Activated naive CD4-positive, alpha-beta T cell treated with anti-CD3 and anti-CD28 coated beads, Interleukin-2, amount 10 ng/mL, durations not matched to agents 7 days and 5 days (primary cell): ENCODE results near the gene ATP1A2.

Experiments
- CTCF ChIA-PET: fragments of 350-600 bp; sonication (Branson Sonifier 250); formaldehyde crosslinking; loops from one replicate; lab custom pipeline; 2021; ENCODE audit warnings: antibody characterized with exemption; lab: Charles Lee
- DNase-seq: peaks from one replicate; pipeline ENCODE4 v3.0.0-alpha.2; 2020
- H3K27ac Mint-ChIP-seq: one replicate; pipeline ENCODE4 v1.8.0; 2021; ENCODE audit warnings: mild to moderate bottlenecking, moderate library complexity, mixed read lengths
- H3K27me3 Mint-ChIP-seq: one replicate; pipeline ENCODE4 v1.8.0; 2021; ENCODE audit warnings: mild to moderate bottlenecking, mixed read lengths
- H3K36me3 Mint-ChIP-seq: one replicate; pipeline ENCODE4 v1.8.0; 2021; ENCODE audit warnings: mixed read lengths
- H3K4me1 Mint-ChIP-seq: one replicate; pipeline ENCODE4 v1.8.0; 2021; ENCODE audit warnings: mixed read lengths
- H3K4me3 Mint-ChIP-seq: one replicate; pipeline ENCODE4 v1.8.0; 2021; ENCODE audit warnings: mild to moderate bottlenecking, moderate library complexity, mixed read lengths
- H3K9me3 Mint-ChIP-seq: one replicate; pipeline ENCODE4 v1.8.0; 2021; ENCODE audit warnings: mixed read lengths

ATP1A2 gene

GRCh38 chr1:160179336-160179735, 63.8 kb downstream of the ATP1A2 start:
- Mint-ChIP-seq H3K27me3 (peaks cover 18% of the 10 kb centered on the region), H3K9me3 (no peaks in the 10 kb centered on the region), H3K36me3 (no peaks in the 10 kb centered on the region), H3K4me3 (no peak overlapping the region), H3K4me1 (no peaks in the 10 kb centered on the region), H3K27ac (no peak overlapping the region)
- no peak for DNase-seq
- CTCF ChIA-PET: interaction anchor here (0.5 to 1.3 kb wide), 2 partner anchors 13 to 748 kb away, joined by 3 to 4 read pairs; no protein-coding TSS in a partner anchor

GRCh38 chr1:160186246-160186645, 70.7 kb downstream of the ATP1A2 start:
- peaks cover 39% of the 10 kb centered on the region for H3K27me3 Mint-ChIP-seq
- H3K4me1 Mint-ChIP-seq: no peaks in the 10 kb centered on the region
- no peak overlapping the region for H3K4me3 Mint-ChIP-seq
- H3K27ac Mint-ChIP-seq: no peak overlapping the region
- DNase-seq: no peak
- no peaks in the 10 kb centered on the region for H3K9me3 Mint-ChIP-seq
- CTCF ChIA-PET: no interaction called here
- no peaks in the 10 kb centered on the region for H3K36me3 Mint-ChIP-seq

- CTCF ChIA-PET: no interaction called here
Measured at GRCh38 chr1:160186729-160187128, 71.2 kb downstream of the ATP1A2 start.

GRCh38 chr1:160187407-160187806, 71.8 kb downstream of the ATP1A2 start:
- CTCF ChIA-PET: interaction anchor here (6.6 kb wide), 1 partner anchor 104 kb away, joined by 119 read pairs; no protein-coding TSS in a partner anchor
- Mint-ChIP-seq H3K27ac (no peak overlapping the region), H3K4me3 (no peak overlapping the region), H3K9me3 (no peaks in the 10 kb centered on the region), H3K4me1 (no peaks in the 10 kb centered on the region), H3K36me3 (no peaks in the 10 kb centered on the region), H3K27me3 (peaks cover 38% of the 10 kb centered on the region)
- DNase-seq: no peak

More at GRCh38 chr1:160186729-160187128, 71.2 kb downstream of the ATP1A2 start:
- no peaks in the 10 kb centered on the region for H3K4me1 Mint-ChIP-seq
- H3K27ac Mint-ChIP-seq: no peak overlapping the region
- DNase-seq: no peak
- no peaks in the 10 kb centered on the region for H3K36me3 Mint-ChIP-seq
- no peak overlapping the region for H3K4me3 Mint-ChIP-seq
- H3K9me3 Mint-ChIP-seq: no peaks in the 10 kb centered on the region
- H3K27me3 Mint-ChIP-seq: peaks cover 36% of the 10 kb centered on the region

- Mint-ChIP-seq H3K27me3 (peaks cover 38% of the 10 kb centered on the region), H3K36me3 (no peaks in the 10 kb centered on the region), H3K4me1 (no peaks in the 10 kb centered on the region), H3K4me3 (no peak overlapping the region), H3K27ac (no peak overlapping the region), H3K9me3 (no peaks in the 10 kb centered on the region)
- no peak for DNase-seq
- CTCF ChIA-PET: interaction anchor here (6.6 kb wide), 1 partner anchor 103 kb away, joined by 119 read pairs; no protein-coding TSS in a partner anchor
Measured at GRCh38 chr1:160188341-160188740, 72.8 kb downstream of the ATP1A2 start.

GRCh38 chr1:160189649-160190625, 74.4 kb downstream of the ATP1A2 start, which contains the start of gene CASQ1:
CASQ1 (plus strand) TSS chr1:160190575; CDS start chr1:160190752, 177 bp downstream.
- DNase-seq: no peak
- Mint-ChIP-seq H3K4me3 (no peak within 1 kb of the TSS), H3K9me3 (no peaks in the 10 kb centered on the region), H3K36me3 (no peaks in the 10 kb centered on the region), H3K27ac (no peak within 1 kb of the TSS), H3K27me3 (peaks cover 38% of the 10 kb centered on the region), H3K4me1 (no peaks in the 10 kb centered on the region)
- CTCF ChIA-PET: interaction anchor here (0.7 to 6.6 kb wide), 8 partner anchors 10 to 187 kb away, joined by 3 to 119 read pairs (median 5); no protein-coding TSS in a partner anchor

- Mint-ChIP-seq H3K36me3 (no peaks in the 10 kb centered on the region), H3K27me3 (peaks cover 29% of the 10 kb centered on the region), H3K4me1 (no peaks in the 10 kb centered on the region), H3K9me3 (no peaks in the 10 kb centered on the region), H3K4me3 (no peak overlapping the region), H3K27ac (no peak overlapping the region)
- CTCF ChIA-PET: interaction anchor here (0.9 to 6.6 kb wide), 10 partner anchors 11 to 185 kb away, joined by 3 to 119 read pairs (median 8); no protein-coding TSS in a partner anchor
- DNase-seq: no peak
Measured at GRCh38 chr1:160191756-160192155, 76.2 kb downstream of the ATP1A2 start.

GRCh38 chr1:160192234-160192633, 76.7 kb downstream of the ATP1A2 start:
- no peaks in the 10 kb centered on the region for H3K4me1 Mint-ChIP-seq
- H3K27ac Mint-ChIP-seq: no peak overlapping the region
- no peak overlapping the region for H3K4me3 Mint-ChIP-seq

More at GRCh38 chr1:160192234-160192633, 76.7 kb downstream of the ATP1A2 start:
- CTCF ChIA-PET: interaction anchor here (0.6 to 6.6 kb wide), 14 partner anchors 10 to 184 kb away, joined by 3 to 119 read pairs (median 4); no protein-coding TSS in a partner anchor
- Mint-ChIP-seq H3K36me3 (no peaks in the 10 kb centered on the region), H3K9me3 (no peaks in the 10 kb centered on the region), H3K27me3 (peaks cover 24% of the 10 kb centered on the region)
- no peak for DNase-seq
